ENCODE results near the gene PUS7L. TPM values are rescaled to one million over a fixed set of nuclear protein-coding genes. Genes with fewer than 3 reads are reported as not detected.

PUS7L gene
- total RNA-seq, 1 experiment from 2014 or later = 14.4 TPM

- no peak overlapping the region for H3T11ph ChIP-seq (ENCODE audit: low read length)
- H4K8ac ChIP-seq (replicated peaks; ENCODE audit: insufficient read length, low read depth, low read length) = no peak overlapping the region
- no peak overlapping the region for H2BK20ac ChIP-seq (ENCODE audit: low read depth, low read length, poor library complexity, severe bottlenecking)
- H3K9ac ChIP-seq (ENCODE audit: extremely low read depth, insufficient read length, low read length) = no peak overlapping the region
- H3K4ac ChIP-seq (ENCODE audit: low read depth, low read length) = no peak overlapping the region
- no peak for DNase-seq
- H3K14ac ChIP-seq (ENCODE audit: insufficient read depth, low read length) = no peak overlapping the region
- WGBS (ENCODE audit: extremely low coverage, insufficient read length, low lambda C conversion rate) = no CpG with 5 or more reads among the region's 2 CpGs
- no peak overlapping the region for H2BK120ac ChIP-seq (ENCODE audit: low read depth, low read length, poor library complexity, severe bottlenecking)
- H3K56ac ChIP-seq (ENCODE audit: insufficient read length, low read depth, low read length) = no peak overlapping the region
- no peak overlapping the region for H2BK12ac ChIP-seq (ENCODE audit: insufficient read length, low read depth, low read length)
- H3K23ac ChIP-seq (ENCODE audit: insufficient read length, low read depth, low read length) = no peak overlapping the region
- no peaks in the 10 kb centered on the region for H3K9me3 ChIP-seq (ENCODE audit: control insufficient read depth, low read depth, low read length)
- Mint-ChIP-seq H3K27ac (no peak overlapping the region), H3K4me1 (peaks cover 6 to 8% of the 10 kb centered on the region in 2 experiments; a peak in 3 of 4 replicates), H3K36me3 (ENCODE audit: insufficient read depth in 1 of 3, low read depth in 3 of 3) (peaks cover 0 to 2% (median 0%) of the 10 kb centered on the region in 3 experiments; a peak in 1 of 7 replicates), H3K27me3 (ENCODE audit: low read depth) (no peaks in the 10 kb centered on the region), H3K9me3 (no peaks in the 10 kb centered on the region), H3K4me3 (no peak overlapping the region)
- no peak overlapping the region for H4K91ac ChIP-seq (ENCODE audit: insufficient read length, low read depth, low read length)
- H2AK5ac ChIP-seq (ENCODE audit: insufficient read length, low read length) = no peak overlapping the region
- TF ChIP-seq CTCF (conservative IDR thresholded peaks at IDR 0.05) = no peak
- no peaks in the 10 kb centered on the region for H3K79me1 ChIP-seq (ENCODE audit: insufficient read depth, low read depth, low read length, poor library complexity, severe bottlenecking)
- H2BK15ac ChIP-seq (ENCODE audit: low read depth, low read length) = no peak overlapping the region
- no peak overlapping the region for H4K5ac ChIP-seq (ENCODE audit: insufficient read length, low read depth, low read length)
- no peak overlapping the region for H3K27ac ChIP-seq (ENCODE audit: insufficient read length, low read depth, low read length)
- H3K27me3 ChIP-seq (ENCODE audit: insufficient read depth, low read length) = no peaks in the 10 kb centered on the region
- H4K20me1 ChIP-seq (ENCODE audit: control insufficient read depth, insufficient read depth, insufficient read length) = no peaks in the 10 kb centered on the region
- no peak overlapping the region for H3K18ac ChIP-seq (ENCODE audit: insufficient read length, low read depth, low read length)
- H3K79me2 ChIP-seq (ENCODE audit: insufficient read depth, low read length) = no peaks in the 10 kb centered on the region
- 0 out of 2 replicates have a peak, but pooled peaks cover 2% of the 10 kb centered on the region for H3K4me1 ChIP-seq (ENCODE audit: insufficient read depth, low read length)
- no peak overlapping the region for H2BK5ac ChIP-seq (ENCODE audit: insufficient read length, low read length)
- no peaks in the 10 kb centered on the region for H3K23me2 ChIP-seq (ENCODE audit: insufficient read length, low read depth, low read length, poor library complexity, severe bottlenecking)
- no peak overlapping the region for H2AFZ ChIP-seq (ENCODE audit: low read length)
- no peak overlapping the region for H3K4me2 ChIP-seq (ENCODE audit: insufficient read depth, insufficient read length, low read length)
Observed at GRCh38 chr12:43737646-43738045, 20.9 kb downstream of the PUS7L start.

All from H9 (cell line).